HFF-Myc (cell line): Measurements from ENCODE around the gene SLK.

Experiments
- DNase-seq: peaks from one replicate; pipeline ENCODE4 v3.0.0-alpha.2; 2011; ENCODE audit warnings: low read depth; ENCODE audit errors: extremely low read depth
- H3K4me3 ChIP-seq: replicated peaks from 2 replicates; pipeline ENCODE4 v1.5.1; 2011; ENCODE audit warnings: low read depth, mild to moderate bottlenecking, control low read depth, low read length
- TF ChIP-seq, protein P1 (sequence below): IDR thresholded peaks from 2 replicates; pipeline ENCODE4 v1.5.1; 2012; ENCODE audit warnings: mild to moderate bottlenecking, low read depth, low read length, control low read depth; ENCODE audit errors: missing control alignments

Gene SLK

GRCh38 chr10:103939522-103939921 is 27.4 kb upstream of the SLK start:
- TF ChIP-seq, protein P1, sequence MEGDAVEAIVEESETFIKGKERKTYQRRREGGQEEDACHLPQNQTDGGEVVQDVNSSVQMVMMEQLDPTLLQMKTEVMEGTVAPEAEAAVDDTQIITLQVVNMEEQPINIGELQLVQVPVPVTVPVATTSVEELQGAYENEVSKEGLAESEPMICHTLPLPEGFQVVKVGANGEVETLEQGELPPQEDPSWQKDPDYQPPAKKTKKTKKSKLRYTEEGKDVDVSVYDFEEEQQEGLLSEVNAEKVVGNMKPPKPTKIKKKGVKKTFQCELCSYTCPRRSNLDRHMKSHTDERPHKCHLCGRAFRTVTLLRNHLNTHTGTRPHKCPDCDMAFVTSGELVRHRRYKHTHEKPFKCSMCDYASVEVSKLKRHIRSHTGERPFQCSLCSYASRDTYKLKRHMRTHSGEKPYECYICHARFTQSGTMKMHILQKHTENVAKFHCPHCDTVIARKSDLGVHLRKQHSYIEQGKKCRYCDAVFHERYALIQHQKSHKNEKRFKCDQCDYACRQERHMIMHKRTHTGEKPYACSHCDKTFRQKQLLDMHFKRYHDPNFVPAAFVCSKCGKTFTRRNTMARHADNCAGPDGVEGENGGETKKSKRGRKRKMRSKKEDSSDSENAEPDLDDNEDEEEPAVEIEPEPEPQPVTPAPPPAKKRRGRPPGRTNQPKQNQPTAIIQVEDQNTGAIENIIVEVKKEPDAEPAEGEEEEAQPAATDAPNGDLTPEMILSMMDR = no peak
- no peak for DNase-seq
- H3K4me3 ChIP-seq = no peak overlapping the region

- no peak overlapping the region for H3K4me3 ChIP-seq
- no peak for DNase-seq
- TF ChIP-seq, protein P1 = no peak
Observed at GRCh38 chr10:103941801-103942200, 25.1 kb upstream of the SLK start.

GRCh38 chr10:103942866-103943265 is 24.1 kb upstream of the SLK start:
- no peak overlapping the region for H3K4me3 ChIP-seq
- DNase-seq = no peak
- TF ChIP-seq, protein P1 = no peak

DNA sequence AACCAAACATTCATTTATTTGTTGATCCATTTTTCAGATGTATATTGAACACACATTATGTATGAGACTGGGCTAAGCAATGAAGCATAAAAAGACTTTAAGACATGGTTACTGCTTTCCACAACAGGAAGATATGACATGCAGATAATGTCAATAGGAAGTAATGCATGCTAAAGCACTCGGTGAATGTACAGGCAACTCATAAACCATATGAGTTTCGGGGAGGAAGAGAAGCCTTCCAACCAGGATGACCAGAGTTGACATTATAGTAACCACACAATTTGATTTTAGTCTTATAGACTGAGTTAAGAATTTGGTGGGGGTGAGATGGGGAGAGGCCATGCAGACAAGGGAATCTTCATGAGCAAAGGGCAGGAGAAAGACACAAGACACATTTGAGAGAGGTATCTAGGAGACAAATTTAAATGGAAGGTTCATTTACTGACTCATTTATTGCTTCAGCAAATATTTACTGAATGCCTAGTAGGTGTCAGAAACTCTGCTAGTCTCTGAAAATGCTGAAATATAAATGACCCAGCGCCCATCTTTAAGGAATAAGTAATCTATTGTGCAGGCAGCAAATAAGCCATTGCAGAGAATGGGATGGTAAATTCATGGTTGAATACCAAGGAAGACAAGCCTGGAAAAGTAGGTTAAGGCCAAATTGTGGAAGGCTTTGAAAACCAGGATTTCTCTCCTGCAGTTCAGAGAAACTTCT is 19.0 kb upstream of the SLK start:
- DNase-seq = no peak
- H3K4me3 ChIP-seq = no peak overlapping the region
- TF ChIP-seq, protein P1 = no peak

DNA sequence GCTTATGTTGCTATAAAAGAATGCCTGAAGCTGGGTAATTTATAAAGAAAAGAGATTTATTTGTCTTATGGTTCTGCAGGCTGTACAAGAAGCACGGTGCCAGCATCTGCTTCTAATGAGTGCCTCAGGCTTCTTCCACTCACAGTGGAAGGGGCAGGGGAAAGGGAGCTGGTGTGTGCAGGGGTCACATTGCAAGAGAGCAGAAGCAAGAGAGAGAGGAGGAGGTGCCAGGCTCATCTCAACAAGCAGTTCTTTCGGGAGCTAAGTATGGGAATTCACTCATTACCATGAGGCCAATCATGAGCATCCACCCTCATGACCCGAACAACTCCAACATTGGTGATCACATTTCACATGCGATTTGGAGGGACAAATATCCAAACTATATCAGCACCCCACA is 17.2 kb upstream of the SLK start:
- DNase-seq = no peak
- TF ChIP-seq, protein P1 = no peak
- no peak overlapping the region for H3K4me3 ChIP-seq

GRCh38 chr10:103951183-103951582 is 15.8 kb upstream of the SLK start:
- TF ChIP-seq, protein P1 = no peak
- H3K4me3 ChIP-seq = no peak overlapping the region
- DNase-seq = no peak

GRCh38 chr10:103951942-103952341 is 15.0 kb upstream of the SLK start:
- DNase-seq = no peak
- TF ChIP-seq, protein P1 = no peak
- H3K4me3 ChIP-seq = no peak overlapping the region
